Measurements from ENCODE around the gene NKTR. TPM values are rescaled to one million over a fixed set of nuclear protein-coding genes. Genes with fewer than 3 reads are reported as not detected.
A peak's percentile ranks its signal among the peaks of the same experiment; 100 is the strongest.
"Not testable (repeated sequence)": the region's sequence is repeated elsewhere in the genome, so short reads cannot be mapped to it uniquely, and the experiment has no call there.

NKTR gene
- total RNA-seq: 10 to 100 TPM; 21.9 to 35.2 (median 28.4) TPM
- long read RNA-seq, partial matches to known transcripts: 2 of 6 reads
- long read RNA-seq, other reads (novel, unspliced or antisense): 3 of 6 reads

GRCh38 chr3:42600111-42600957 is at the start of gene NKTR:
NKTR (plus strand) TSS chr3:42600686; CDS start chr3:42601007, 321 bp downstream.
- H3K27ac ChIP-seq: peak within 1 kb of the TSS; percentile 88 to 93 (median 91)
- H3K9me3 ChIP-seq: no peaks in the 10 kb centered on the region
- intact Hi-C loops (cut with DNase I): no loop called here
- DNase-seq: peak; percentile 97 to 99 (median 99)
- H3K4me1 ChIP-seq: peaks cover 0 to 14% (median 6%) of the 10 kb centered on the region in 4 donors
- ATAC-seq: peak; percentile 93 to 97 (median 95)
- WGBS (ENCODE audit: insufficient coverage, low coverage, low lambda C conversion rate, missing lambda C conversion rate): 0% methylated on average over 22 of the region's 76 CpGs
- no peaks in the 10 kb centered on the region for H3K27me3 ChIP-seq
- TF ChIP-seq POLR2A (IDR thresholded peaks at IDR 0.05) (peak; percentile 85), CTCF (IDR thresholded peaks at IDR 0.05) (peak in 2 of 4 donors; percentile 20 to 27)
- peak within 1 kb of the TSS; percentile 77 to 88 (median 84) for H3K4me3 ChIP-seq
- H3K36me3 ChIP-seq: peaks cover 0 to 3% (median 0%) of the 10 kb centered on the region in 4 donors

- H3K36me3 ChIP-seq: peaks cover 0 to 26% (median 11%) of the 10 kb centered on the region in 4 donors
- no peak for TF ChIP-seq POLR2A (IDR thresholded peaks at IDR 0.05)
- ATAC-seq (no peak), DNase-seq (no peak)
- H3K4me3 ChIP-seq: no peak overlapping the region
- H3K27ac ChIP-seq: no peak overlapping the region
- no peaks in the 10 kb centered on the region for H3K9me3 ChIP-seq
- intact Hi-C loops (cut with DNase I): no loop called here
- H3K4me1 ChIP-seq: peaks cover 0 to 4% (median 0%) of the 10 kb centered on the region in 4 donors
- H3K27me3 ChIP-seq: no peaks in the 10 kb centered on the region
- WGBS (ENCODE audit: insufficient coverage, low coverage, low lambda C conversion rate, missing lambda C conversion rate): 29% methylated on average over 1 of the region's 1 CpG
Measured at GRCh38 chr3:42552830-42553229, 47.7 kb upstream of the NKTR start.

GRCh38 chr3:42556089-42556632 is 44.3 kb upstream of the NKTR start:
- H3K27me3 ChIP-seq: no peaks in the 10 kb centered on the region
- H3K9me3 ChIP-seq: no peaks in the 10 kb centered on the region
- no peak overlapping the region for H3K4me3 ChIP-seq
- H3K4me1 ChIP-seq: no peaks in the 10 kb centered on the region
- peaks cover 0 to 41% (median 13%) of the 10 kb centered on the region in 4 donors for H3K36me3 ChIP-seq
- TF ChIP-seq CTCF (IDR thresholded peaks at IDR 0.05) (no peak), POLR2A (IDR thresholded peaks at IDR 0.05) (no peak)
- no peak for ATAC-seq
- no peak for DNase-seq
- 20% methylated on average over 1 of the region's 3 CpGs for WGBS (ENCODE audit: insufficient coverage, low coverage, low lambda C conversion rate, missing lambda C conversion rate)
- no peak overlapping the region for H3K27ac ChIP-seq
- intact Hi-C loops (cut with DNase I): no loop called here

- H3K4me1 ChIP-seq; H3K27ac ChIP-seq; H3K4me3 ChIP-seq; H3K27me3 ChIP-seq; DNase-seq; ATAC-seq; intact Hi-C loops (cut with DNase I); H3K9me3 ChIP-seq: not testable (repeated sequence)
- H3K36me3 ChIP-seq: peaks cover 0 to 41% (median 13%) of the 10 kb centered on the region in 4 donors
- WGBS (ENCODE audit: insufficient coverage, low coverage, low lambda C conversion rate, missing lambda C conversion rate): 88% methylated on average over 6 of the region's 6 CpGs
Measured at GRCh38 chr3:42556817-42557216, 43.7 kb upstream of the NKTR start.

GRCh38 chr3:42557854-42558253 is 42.6 kb upstream of the NKTR start:
- TF ChIP-seq POLR2A (IDR thresholded peaks at IDR 0.05) (no peak), CTCF (IDR thresholded peaks at IDR 0.05) (peak in 3 of 4 donors; percentile 5 to 27 (median 26))
- intact Hi-C loops (cut with DNase I): no loop called here
- DNase-seq (no peak), ATAC-seq (no peak)
- H3K27me3 ChIP-seq: no peaks in the 10 kb centered on the region
- no peak overlapping the region for H3K27ac ChIP-seq
- peaks cover 0 to 41% (median 12%) of the 10 kb centered on the region in 4 donors for H3K36me3 ChIP-seq
- no peaks in the 10 kb centered on the region for H3K4me1 ChIP-seq
- H3K4me3 ChIP-seq: no peak overlapping the region
- no peaks in the 10 kb centered on the region for H3K9me3 ChIP-seq

Data from right lobe of liver (tissue), 6 donors.